HG03354 (cell line): Measurements from ENCODE around the gene IPO7.
"Not testable (repeated sequence)": the region's sequence is repeated elsewhere in the genome, so short reads cannot be mapped to it uniquely, and the experiment has no call there.

Experiments used
- ATAC-seq: cut with Tn5 transposase; IDR thresholded peaks from one replicate; pipeline ENCODE4 v1.9.1; 2021; ENCODE audit warnings: mild to moderate bottlenecking; ENCODE audit not compliant: unreplicated experiment, poor library complexity, severe bottlenecking

Gene IPO7

DNA sequence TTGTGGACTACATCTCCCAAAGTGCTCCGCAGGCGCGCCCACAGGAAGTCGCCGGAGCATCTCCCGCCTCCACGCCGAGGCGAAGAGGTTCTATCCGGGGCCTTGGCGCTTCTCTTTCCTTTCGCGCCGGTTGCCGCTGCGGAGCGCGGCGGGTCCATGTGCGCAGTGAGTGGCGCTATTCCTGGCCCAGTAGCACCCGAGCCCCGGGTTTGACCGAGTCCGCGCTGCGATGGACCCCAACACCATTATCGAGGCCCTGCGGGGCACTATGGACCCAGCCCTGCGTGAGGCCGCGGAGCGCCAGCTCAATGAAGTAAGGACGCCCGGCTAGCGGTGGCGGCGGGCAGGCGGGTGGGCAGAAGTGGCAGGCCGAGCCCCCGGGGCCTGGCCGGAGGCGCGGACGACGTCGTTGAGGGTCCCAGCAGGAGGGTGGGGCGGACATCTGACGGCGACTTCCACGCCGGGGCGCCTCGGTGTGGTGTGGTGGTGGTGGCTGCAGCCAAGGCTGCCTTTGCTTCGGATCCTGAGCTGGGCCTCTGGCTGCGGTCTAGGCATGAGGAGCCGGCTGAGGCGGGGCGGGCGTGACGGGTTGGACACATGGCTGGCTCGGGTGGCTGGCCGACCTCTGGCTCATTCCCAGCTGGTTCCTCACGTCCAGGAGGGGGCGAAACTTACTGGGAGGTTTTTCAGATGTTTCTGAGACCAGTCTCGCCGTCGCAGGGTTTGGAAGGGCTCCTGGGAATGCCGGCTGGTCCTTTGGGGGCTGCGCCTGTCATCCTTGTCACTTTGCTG, at the start of gene IPO7:
Gene IPO7 (plus strand): TSS at position 118 of the 792 bp plus-strand sequence. CDS start 112 bp downstream, at position 230.
- ATAC-seq: peak; percentile 97

DNA sequence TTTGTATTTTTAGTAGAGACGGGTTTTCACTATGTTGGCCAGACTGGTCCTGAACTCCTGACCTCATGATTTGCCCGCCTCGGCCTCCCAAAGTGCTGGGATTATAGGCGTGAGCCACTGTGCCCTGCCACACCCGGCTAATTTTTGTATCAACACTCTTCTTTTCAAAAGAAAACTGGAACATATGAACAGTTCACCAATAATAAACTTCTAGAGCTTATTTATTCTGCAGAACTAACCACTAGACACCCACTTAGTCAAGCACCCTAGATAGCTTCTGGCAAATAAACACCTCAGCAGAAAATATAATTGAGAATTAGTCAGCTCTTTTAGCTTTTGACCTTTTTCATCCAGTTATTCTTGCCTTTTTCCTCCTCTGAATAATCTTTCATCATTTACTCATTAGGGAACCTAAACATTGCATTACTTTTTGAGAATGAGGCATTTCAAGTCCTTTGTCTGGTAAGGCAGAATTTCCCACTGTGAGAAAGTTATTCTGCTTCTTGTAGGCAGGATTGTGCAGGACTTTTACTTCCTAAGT, 42.7 kb upstream of the IPO7 start:
- ATAC-seq: no peak

DNA sequence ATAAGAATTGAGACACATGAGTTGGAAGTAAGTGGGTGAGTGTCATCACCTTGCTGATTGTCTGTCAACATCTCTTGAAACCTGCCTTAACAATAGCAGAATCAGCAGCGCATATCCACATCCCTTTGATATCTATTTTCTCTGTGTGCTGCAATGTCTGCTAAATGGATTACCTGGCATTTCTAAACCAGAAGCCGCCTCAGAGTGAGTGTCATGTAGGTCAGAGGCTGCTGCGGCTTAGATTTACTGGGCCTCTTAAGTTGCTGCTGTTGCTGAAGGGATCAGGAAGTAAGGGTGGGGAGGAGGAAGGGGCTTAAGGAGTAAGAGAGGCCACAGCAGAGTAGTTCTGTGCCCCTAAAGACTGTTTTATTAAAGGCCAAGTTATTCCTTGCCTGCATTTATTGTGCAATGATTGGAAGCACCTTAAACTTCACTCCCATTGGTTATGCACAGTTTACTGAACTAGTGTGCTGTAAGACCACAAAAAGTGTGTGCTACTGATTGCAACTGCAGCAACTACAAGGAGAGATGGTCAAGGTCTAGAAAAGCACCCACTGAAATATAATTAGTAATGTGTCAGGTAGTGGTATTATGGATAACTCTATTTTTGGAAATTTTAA, 40.3 kb upstream of the IPO7 start:
- ATAC-seq: no peak

GRCh38 chr11:9347100-9347499, 37.4 kb upstream of the IPO7 start:
- no peak for ATAC-seq

DNA sequence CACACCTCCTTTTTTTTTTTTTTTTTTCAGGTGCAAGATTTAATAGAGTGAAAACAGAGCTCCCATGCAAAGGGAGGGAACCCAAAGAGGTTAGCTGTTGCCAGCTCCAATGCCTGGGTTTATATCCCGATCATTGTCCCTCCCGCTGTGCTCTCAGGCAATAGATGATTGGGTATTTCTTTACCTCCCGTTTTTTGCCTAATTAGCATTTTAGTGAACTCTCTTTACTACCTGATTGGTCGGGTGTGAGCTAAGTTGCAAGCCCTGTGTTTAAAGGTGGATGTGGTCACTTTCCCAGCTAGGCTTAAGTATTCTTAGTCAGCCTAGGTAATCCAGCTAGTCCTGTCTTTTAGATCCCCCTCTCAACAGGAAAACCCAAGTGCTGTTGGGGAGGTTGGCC, 36.7 kb upstream of the IPO7 start:
- ATAC-seq: not testable (repeated sequence)

DNA sequence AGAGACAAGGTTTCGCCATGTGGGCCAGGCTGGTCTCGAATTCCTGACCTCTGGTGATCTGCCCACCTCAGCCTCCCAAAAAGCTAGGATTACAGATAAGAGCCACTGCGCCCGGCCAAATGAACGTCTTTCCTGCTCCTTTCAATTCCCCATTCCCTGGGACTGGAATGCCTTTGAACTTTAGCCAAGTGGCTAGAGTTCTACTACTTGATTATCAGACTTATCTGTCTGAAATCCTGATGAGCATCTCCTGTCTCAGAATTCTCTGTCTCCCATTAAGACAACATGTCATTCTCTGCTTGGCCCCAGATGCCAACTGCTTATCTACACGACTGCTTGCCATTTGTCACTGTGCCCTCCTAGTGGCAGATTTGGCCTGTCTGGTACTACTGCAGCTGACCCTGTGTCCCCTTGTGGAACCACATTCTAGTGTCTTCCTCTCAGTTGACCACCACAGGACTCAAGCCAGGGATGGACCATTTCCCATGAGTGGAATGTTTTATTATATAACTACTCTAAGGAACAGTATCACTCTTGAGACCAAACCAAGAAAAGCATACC, 33.1 kb upstream of the IPO7 start:
- ATAC-seq: no peak

GRCh38 chr11:9357041-9357440, 27.4 kb upstream of the IPO7 start:
- ATAC-seq: no peak

DNA sequence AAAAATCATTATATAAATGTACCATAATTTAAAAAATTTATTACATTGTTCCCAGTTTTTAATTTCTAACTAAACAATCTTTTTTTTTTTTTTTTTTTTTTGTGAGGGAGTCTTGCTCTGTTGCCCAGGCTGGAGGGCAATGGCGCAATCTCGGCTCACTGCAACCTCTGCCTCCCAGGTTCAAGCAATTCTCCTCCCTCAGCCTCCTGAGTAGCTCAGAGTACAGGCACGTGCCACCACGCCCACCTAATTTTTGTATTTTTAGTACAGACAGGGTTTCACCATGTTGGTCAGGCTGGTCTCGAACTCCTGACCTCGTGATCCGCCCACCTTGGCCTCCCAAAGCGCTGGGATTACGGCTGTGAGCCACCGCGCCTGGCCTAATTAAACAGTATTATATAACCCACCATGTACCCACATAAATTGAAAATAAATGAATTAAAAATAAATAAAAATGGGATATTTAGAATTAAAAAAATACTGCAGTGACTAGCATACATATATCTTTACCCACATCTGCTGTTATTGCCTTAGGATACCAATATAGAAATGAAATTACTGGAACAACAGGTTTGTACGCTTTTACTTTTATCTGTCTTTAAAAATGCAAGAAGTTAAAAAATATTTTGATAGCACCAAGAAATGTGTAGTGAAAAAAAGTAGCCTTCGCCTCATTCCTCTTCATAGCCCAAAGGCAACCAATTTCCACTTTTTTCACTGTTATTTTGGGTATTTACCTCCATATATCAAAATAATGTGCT, 23.4 kb upstream of the IPO7 start:
- ATAC-seq: not testable (repeated sequence)

- ATAC-seq: no peak
Observed at GRCh38 chr11:9362393-9362863, 22.0 kb upstream of the IPO7 start.

- peak; percentile 96 for ATAC-seq
Observed at GRCh38 chr11:9363954-9364912, 20.2 kb upstream of the IPO7 start.

- no peak for ATAC-seq
Observed at GRCh38 chr11:9367551-9367950, 16.9 kb upstream of the IPO7 start.

DNA sequence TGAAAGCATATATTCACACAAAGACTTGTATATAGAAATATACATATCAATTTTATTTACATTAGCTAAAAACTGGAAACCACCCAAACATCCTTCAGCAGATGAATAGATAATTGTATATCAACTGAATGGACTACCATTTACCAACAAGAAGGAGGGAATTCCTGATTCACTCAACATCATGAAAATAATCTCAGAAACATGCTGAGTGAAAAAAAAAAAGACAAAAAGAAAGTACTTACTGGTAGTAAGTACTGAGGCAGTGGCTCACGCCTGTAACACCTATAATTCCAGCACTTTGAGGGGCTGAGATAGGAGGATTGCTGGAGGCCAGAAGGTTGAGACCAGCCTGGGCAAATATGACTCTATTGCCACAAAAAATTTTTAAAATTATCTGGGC, 7.4 kb upstream of the IPO7 start:
- ATAC-seq: no peak

DNA sequence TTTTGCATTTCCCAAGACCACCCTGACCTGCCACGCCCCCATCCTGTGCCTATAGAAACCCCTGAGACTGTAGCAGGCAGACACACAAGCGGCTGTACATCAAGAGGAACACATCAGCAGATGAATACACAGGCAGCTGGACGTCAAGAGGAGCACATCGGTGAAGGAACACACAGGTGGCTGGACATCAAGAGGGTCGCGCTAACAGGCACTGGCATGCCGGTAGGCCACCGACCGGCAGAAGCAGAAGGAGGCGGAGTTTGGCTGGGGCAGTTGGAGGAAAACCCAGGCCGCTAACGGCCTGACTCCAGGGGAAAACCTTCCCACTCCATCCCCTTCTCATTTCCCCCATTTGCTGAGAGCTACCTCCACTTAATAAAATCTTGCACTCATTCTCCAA, 5.4 kb upstream of the IPO7 start:
- ATAC-seq: no peak

DNA sequence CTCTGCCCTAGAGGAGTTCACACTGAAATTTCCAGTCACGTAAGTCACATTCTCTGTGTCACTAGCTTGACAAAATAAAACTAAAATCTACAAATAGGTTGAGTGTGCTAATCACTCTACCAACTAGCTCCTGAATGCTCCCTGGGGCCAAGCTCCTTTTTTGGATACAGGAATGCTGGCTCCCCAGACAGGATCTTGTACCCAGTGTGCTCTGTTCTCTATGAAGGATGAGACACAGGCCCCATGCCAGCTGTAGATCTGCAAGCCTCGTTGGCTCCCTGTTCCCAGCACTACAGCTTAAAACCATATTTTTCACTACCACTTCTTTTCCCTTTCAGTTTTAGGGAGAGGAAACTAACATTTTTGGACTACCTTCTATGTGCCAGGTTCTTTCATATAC, 3.7 kb upstream of the IPO7 start:
- ATAC-seq: no peak

GRCh38 chr11:9385327-9385899, 961 bp downstream of the IPO7 start:
- peak; percentile 3 for ATAC-seq

- no peak for ATAC-seq
Observed at GRCh38 chr11:9386086-9386485, 1.6 kb downstream of the IPO7 start.

DNA sequence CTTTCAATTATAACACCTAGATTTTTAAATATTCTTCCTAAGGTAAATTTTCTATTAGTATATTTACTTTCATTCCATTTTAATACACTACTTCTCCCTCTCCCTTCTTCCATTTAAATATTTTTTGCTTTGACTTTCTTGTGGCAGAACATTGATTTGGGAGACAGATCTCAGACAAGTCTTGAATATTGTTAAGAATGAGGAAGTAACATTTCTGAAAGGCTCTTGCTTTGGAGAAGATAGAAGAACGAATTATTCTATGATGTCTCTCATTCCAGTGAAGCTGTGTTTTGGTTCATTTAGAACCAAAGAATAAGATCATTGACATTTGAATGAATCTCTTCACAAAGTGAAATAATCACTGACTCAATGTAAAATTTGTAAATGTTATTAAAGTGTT, 2.4 kb downstream of the IPO7 start:
- no peak for ATAC-seq

GRCh38 chr11:9396310-9396709, 11.9 kb downstream of the IPO7 start:
- ATAC-seq: no peak

DNA sequence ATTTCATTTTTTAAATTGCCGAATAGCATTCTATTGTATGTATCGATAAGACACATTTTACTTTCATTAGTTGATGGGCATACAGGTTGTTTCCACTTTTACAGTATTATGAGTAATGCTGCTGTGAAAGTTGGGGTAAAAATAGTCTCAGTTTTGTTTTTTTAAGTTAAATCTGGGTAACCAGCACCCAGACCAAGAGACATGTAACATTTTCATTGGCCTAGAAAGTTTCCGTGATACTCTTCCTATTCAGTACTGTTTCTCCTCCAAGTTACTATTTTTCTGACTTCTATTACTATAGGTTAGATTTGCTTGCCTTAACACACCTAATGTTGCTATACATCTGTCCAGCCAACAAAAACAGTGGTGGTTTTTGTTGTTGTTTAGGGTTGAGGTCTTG, 12.3 kb downstream of the IPO7 start:
- peak; percentile 64 for ATAC-seq
